IMR-90 (cell line): Measurements from ENCODE around the gene S1PR1. TPM values are rescaled to one million over a fixed set of nuclear protein-coding genes. Genes with fewer than 3 reads are reported as not detected.

Experiments used
- ATAC-seq: fragments of 200-7000 bp; cut with Tn5 transposase; 2 replicates; pipeline ENCODE4 v1.9.1; 2020; ENCODE audit warnings: low read depth, mild to moderate bottlenecking, moderate library complexity
- BruUV-seq: library from RNA; stranded (reverse); fragments of 400-500 nt; replicated peaks from 2 replicates; lab custom pipeline; 2021; lab: Mats Ljungman, UMichigan
- CTCF ChIA-PET: fragments of 300-600 bp; formaldehyde crosslinking; extraction: SDS; loops from one replicate; lab custom pipeline; 2021; ENCODE audit warnings: antibody characterized with exemption; lab: Yijun Ruan, JAX
- POLR2A ChIA-PET: fragments of 300-600 bp; sonication (Branson Sonifier 250); formaldehyde crosslinking; loops from one replicate; lab custom pipeline; 2022; ENCODE audit warnings: antibody characterized with exemption; ENCODE audit not compliant: unreplicated experiment; lab: Charles Lee
- DNase-seq: peaks from one replicate; pipeline ENCODE4 v3.0.0; 2013
- H2AFZ ChIP-seq: replicated peaks from 2 replicates; pipeline ENCODE3; 2013; ENCODE audit warnings: low read length, mild to moderate bottlenecking; ENCODE audit not compliant: poor library complexity
- H2AK5ac ChIP-seq: 2 replicates; pipeline ENCODE4 v1.6.1; 2013; ENCODE audit warnings: low read depth, low read length, inconsistent platforms
- H2AK9ac ChIP-seq: replicated peaks from 2 replicates; pipeline ENCODE3; 2013; ENCODE audit warnings: mild to moderate bottlenecking, low read depth, low read length, moderate library complexity; ENCODE audit not compliant: poor library complexity
- H2BK120ac ChIP-seq: 2 replicates; pipeline ENCODE4 v1.6.1; 2013; ENCODE audit warnings: low read depth, low read length, inconsistent platforms
- H2BK15ac ChIP-seq: 3 replicates; pipeline ENCODE4 v1.6.1; 2013; ENCODE audit warnings: low read depth, low read length, inconsistent platforms
- H2BK20ac ChIP-seq: 2 replicates; pipeline ENCODE4 v1.6.1; 2013; ENCODE audit warnings: low read depth, mild to moderate bottlenecking, inconsistent platforms, low read length, moderate library complexity
- H2BK5ac ChIP-seq: 2 replicates; pipeline ENCODE4 v1.6.1; 2013; ENCODE audit warnings: mild to moderate bottlenecking, low read depth, low read length, inconsistent platforms; ENCODE audit not compliant: poor library complexity, severe bottlenecking
- H3K14ac ChIP-seq: replicated peaks from 2 replicates; pipeline ENCODE4 v1.6.1; 2013; ENCODE audit warnings: low read depth, low read length, inconsistent platforms
- H3K18ac ChIP-seq: 2 replicates; pipeline ENCODE4 v1.6.1; 2013; ENCODE audit warnings: low read depth, low read length, control low read depth
- H3K23ac ChIP-seq: 2 replicates; pipeline ENCODE4 v1.6.1; 2013; ENCODE audit warnings: low read depth, low read length, inconsistent platforms
- H3K27ac ChIP-seq: 2 replicates; pipeline ENCODE4 v1.5.1; 2013; ENCODE audit warnings: mild to moderate bottlenecking, control low read depth, low read length; ENCODE audit not compliant: insufficient read depth
- H3K27me3 ChIP-seq: 2 replicates; pipeline ENCODE4 v1.6.1; 2013; ENCODE audit warnings: low read length; ENCODE audit not compliant: control insufficient read depth, insufficient read depth
- H3K36me3 ChIP-seq: 2 replicates; pipeline ENCODE4 v1.6.1; 2013; ENCODE audit warnings: low read length, mixed read lengths; ENCODE audit not compliant: control insufficient read depth, insufficient read depth
- H3K4ac ChIP-seq: 2 replicates; pipeline ENCODE4 v1.6.1; 2013; ENCODE audit warnings: low read depth, low read length, inconsistent platforms
- H3K4me1 ChIP-seq: 2 replicates; pipeline ENCODE4 v1.6.1; 2013; ENCODE audit warnings: low read length, mixed read lengths; ENCODE audit not compliant: control insufficient read depth, insufficient read depth
- H3K4me2 ChIP-seq: 2 replicates; pipeline ENCODE4 v1.6.1; 2013; ENCODE audit warnings: low read depth, mild to moderate bottlenecking, control low read depth, low read length, moderate library complexity
- H3K4me3 ChIP-seq: 2 replicates; pipeline ENCODE4 v1.5.1; 2013; ENCODE audit warnings: low read depth, mild to moderate bottlenecking, control low read depth, low read length, moderate library complexity; ENCODE audit not compliant: insufficient read depth
- H3K56ac ChIP-seq: 2 replicates; pipeline ENCODE4 v1.6.1; 2013; ENCODE audit warnings: low read length, inconsistent platforms; ENCODE audit not compliant: insufficient read depth; ENCODE audit errors: extremely low read depth
- H3K79me1 ChIP-seq, 2 experiments: 2 replicates each; pipeline ENCODE4 v1.6.1; 2013; ENCODE audit warnings: low read length in 2 of 2, inconsistent platforms in 1 of 2, low read depth in 1 of 2
- H3K9ac ChIP-seq: 2 replicates; pipeline ENCODE4 v1.6.1; 2013; ENCODE audit warnings: low read depth, low read length, control low read depth
- H3K9me1 ChIP-seq: 2 replicates; pipeline ENCODE4 v1.6.1; 2013; ENCODE audit warnings: low read length, inconsistent platforms; ENCODE audit not compliant: insufficient read depth
- H3K9me3 ChIP-seq: 2 replicates; pipeline ENCODE4 v1.6.1; 2013; ENCODE audit warnings: low read length; ENCODE audit not compliant: control insufficient read depth, insufficient read depth
- H4K20me1 ChIP-seq: 2 replicates; pipeline ENCODE4 v1.6.1; 2013; ENCODE audit warnings: low read length, inconsistent platforms; ENCODE audit not compliant: insufficient read depth
- H4K5ac ChIP-seq: 2 replicates; pipeline ENCODE4 v1.6.1; 2013; ENCODE audit warnings: mild to moderate bottlenecking, low read depth, low read length, control low read depth
- H4K8ac ChIP-seq, 2 experiments: 2 replicates each; pipeline ENCODE4 v1.6.1; 2013; ENCODE audit warnings: low read depth in 2 of 2, low read length in 2 of 2, control low read depth in 1 of 2, inconsistent platforms in 1 of 2
- H4K91ac ChIP-seq: 2 replicates; pipeline ENCODE4 v1.6.1; 2013; ENCODE audit warnings: low read depth, low read length, inconsistent platforms; ENCODE audit not compliant: insufficient read depth
- CEBPB ChIP-seq: IDR thresholded peaks from 2 replicates; pipeline ENCODE4 v1.6.1; 2012; ENCODE audit warnings: low read depth, low read length, improper control_type of control experiment
- NFE2L2 ChIP-seq: fragments of 150-350 bp; IDR thresholded peaks from 2 replicates; pipeline ENCODE4 v1.6.1; 2016; ENCODE audit warnings: low read depth, mild to moderate bottlenecking, low read length
- POLR2A ChIP-seq: IDR thresholded peaks from 2 replicates; pipeline ENCODE4 v1.6.1; 2012; ENCODE audit warnings: mild to moderate bottlenecking, low read depth, low read length
- WGBS, 2 experiments: methylation state at CpG; one replicate each; pipeline versions ENCODE4 v1.1.5 to v1.1.7; 2013; ENCODE audit warnings: missing lambda C conversion rate in 2 of 2; ENCODE audit not compliant: insufficient read length in 1 of 2; ENCODE audit errors: extremely low coverage in 2 of 2; 5-methylcytosine and 5-hydroxymethylcytosine counted together
- dilution Hi-C: fragments of 300-500 bp; cut with HindIII; formaldehyde crosslinking; loops from one replicate; pipeline ENCODE4 v1.14.3; 2018; ENCODE audit warnings: low sequenced_read_pairs; ENCODE audit not compliant: unreplicated experiment
- in situ Hi-C: fragments of 300-500 bp; cut with MboI; formaldehyde crosslinking; loops from 3 replicates; pipeline ENCODE4 v1.14.3; 2019; ENCODE audit warnings: low sequenced_read_pairs, inconsistent platforms, mixed read lengths
- intact Hi-C: fragments of 100-400 bp; cut with micrococcal nuclease; formaldehyde crosslinking; loops from 2 replicates; pipeline ENCODE4 v1.10.0; 2022
- polyA plus RNA-seq, 3 experiments: library from polyadenylated mRNA; depleted of rRNA; stranded (reverse); fragments of >200 nt; gene quantifications; 2 replicates each; pipeline ENCODE4 v1.2.3, GENCODE V29; 2012; ENCODE audit warnings: low replicate concordance in 1 of 3
- total RNA-seq: library from RNA; depleted of rRNA; stranded (reverse); fragments of >200 nt; gene quantifications from 2 replicates; pipeline ENCODE4 v1.2.3, GENCODE V29; 2012

Gene S1PR1
- total and polyA plus RNA-seq, 2 of the 4 experiments (the other 2 are of a cell fraction): 12.9 to 15.6 TPM

- POLR2A ChIA-PET: no interaction called here
- no peaks in the 10 kb centered on the region for H3K36me3 ChIP-seq
- H3K27ac ChIP-seq: no peak overlapping the region
- intact Hi-C loops: no loop called here
- H2AK5ac ChIP-seq: no peak overlapping the region
- no peak overlapping the region for H3K18ac ChIP-seq
- H3K9me3 ChIP-seq: no peaks in the 10 kb centered on the region
- H2BK15ac ChIP-seq: no peak overlapping the region
- H2AK9ac ChIP-seq: no peak overlapping the region
- no peak overlapping the region for H2BK20ac ChIP-seq
- H3K9me1 ChIP-seq: peaks cover 5% of the 10 kb centered on the region
- no peak overlapping the region for H4K5ac ChIP-seq
- H3K27me3 ChIP-seq: no peaks in the 10 kb centered on the region
- H2BK120ac ChIP-seq: no peak overlapping the region
- BruUV-seq: no TSS peak
- DNase-seq (peak; percentile 34), ATAC-seq (no peak)
- H2BK5ac ChIP-seq: no peak overlapping the region
- H4K20me1 ChIP-seq: no peaks in the 10 kb centered on the region
- dilution Hi-C loops: no loop called here
- H2AFZ ChIP-seq: no peak overlapping the region
- no peak overlapping the region for H4K8ac ChIP-seq
- no peaks in the 10 kb centered on the region for H3K79me1 ChIP-seq
- CTCF ChIA-PET: no interaction called here
- no peak overlapping the region for H4K91ac ChIP-seq
- no peak overlapping the region for H3K4me3 ChIP-seq
- TF ChIP-seq POLR2A: no peak
- no peak for TF ChIP-seq NFE2L2
- no peak for TF ChIP-seq CEBPB
- H3K4me1 ChIP-seq: peaks cover 3% of the 10 kb centered on the region; the same call in 1 of the 2 replicates
- no peak overlapping the region for H3K4ac ChIP-seq
- no peak overlapping the region for H3K23ac ChIP-seq
- no CpG with 5 or more reads among the region's 2 CpGs for WGBS, 2 experiments
- H3K9ac ChIP-seq: no peak overlapping the region
- no peak overlapping the region for H3K4me2 ChIP-seq
- H3K14ac ChIP-seq: no peak overlapping the region
- no peak overlapping the region for H3K56ac ChIP-seq
- in situ Hi-C loops: no loop called here
Measured at GRCh38 chr1:101207891-101208290, 28.9 kb upstream of the S1PR1 start.
